Glutamatergic neuron (in vitro differentiated cells): Measurements from ENCODE around the gene GOLGA1. TPM values are rescaled to one million over a fixed set of nuclear protein-coding genes. Genes with fewer than 3 reads are reported as not detected.
"Not testable (repeated sequence)": the region's sequence is repeated elsewhere in the genome, so short reads cannot be mapped to it uniquely, and the experiment has no call there.

Source experiments
- DNase-seq: peaks from one replicate; pipeline ENCODE4 v3.0.0; 2022
- H3K27ac Mint-ChIP-seq: one replicate; pipeline ENCODE4 v1.8.0; 2020; ENCODE audit warnings: mild to moderate bottlenecking, mixed read lengths, inconsistent platforms; ENCODE audit not compliant: unreplicated experiment
- H3K27me3 Mint-ChIP-seq: one replicate; pipeline ENCODE4 v1.8.0; 2020; ENCODE audit warnings: mild to moderate bottlenecking, moderate library complexity, mixed read lengths, inconsistent platforms; ENCODE audit not compliant: unreplicated experiment
- H3K36me3 Mint-ChIP-seq: one replicate; pipeline ENCODE4 v1.8.0; 2020; ENCODE audit warnings: mild to moderate bottlenecking, mixed read lengths, inconsistent platforms; ENCODE audit not compliant: unreplicated experiment
- H3K4me1 Mint-ChIP-seq: one replicate; pipeline ENCODE4 v1.8.0; 2020; ENCODE audit warnings: mild to moderate bottlenecking, low read depth, mixed read lengths, inconsistent platforms; ENCODE audit not compliant: unreplicated experiment
- H3K4me3 Mint-ChIP-seq: one replicate; pipeline ENCODE4 v1.8.0; 2020; ENCODE audit warnings: mild to moderate bottlenecking, mixed read lengths, inconsistent platforms; ENCODE audit not compliant: unreplicated experiment
- H3K9me3 Mint-ChIP-seq: one replicate; pipeline ENCODE4 v1.8.0; 2020; ENCODE audit warnings: mild to moderate bottlenecking, moderate library complexity, mixed read lengths, inconsistent platforms; ENCODE audit not compliant: unreplicated experiment
- total RNA-seq: library from RNA; stranded (reverse); fragmentation: NEBNext Ultra II Directional; extraction: Animal tissue kit (Norgen Biotek cat#: 25700); gene quantifications from one replicate; pipeline ENCODE4 v1.2.1, GENCODE V29; 2021; ENCODE audit not compliant: unreplicated experiment
- TF ChIP-seq, protein P1 (sequence below): fragments of 200-600 bp; sonication (generic); IDR thresholded peaks from one replicate; pipeline ENCODE4 v1.5.0; 2021; ENCODE audit not compliant: partially characterized antibody, unreplicated experiment

Gene GOLGA1
- total RNA-seq, 1 donor from 2014 or later, result 18.3 TPM

DNA sequence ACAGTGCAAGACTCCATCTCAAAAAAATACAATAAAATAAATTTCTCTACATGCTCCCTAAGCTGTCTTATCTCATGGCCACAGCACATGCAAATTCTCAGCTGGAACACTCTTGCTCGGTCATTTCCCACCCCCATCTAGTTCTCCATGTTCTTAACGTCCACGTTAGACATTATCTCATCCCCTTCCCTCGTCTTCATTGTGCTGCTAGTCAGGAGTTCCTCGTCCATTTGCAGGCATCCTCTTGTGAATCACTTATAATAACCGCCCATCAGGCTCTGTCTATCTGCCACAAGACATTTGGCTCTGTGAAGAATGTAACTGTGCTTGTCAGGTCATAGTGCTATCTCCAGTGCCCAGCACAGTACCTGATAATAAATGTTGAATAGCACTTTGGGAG, 32.9 kb upstream of the GOLGA1 start:
- H3K27ac Mint-ChIP-seq, result no peak overlapping the region
- DNase-seq, result no peak
- TF ChIP-seq, protein P1, sequence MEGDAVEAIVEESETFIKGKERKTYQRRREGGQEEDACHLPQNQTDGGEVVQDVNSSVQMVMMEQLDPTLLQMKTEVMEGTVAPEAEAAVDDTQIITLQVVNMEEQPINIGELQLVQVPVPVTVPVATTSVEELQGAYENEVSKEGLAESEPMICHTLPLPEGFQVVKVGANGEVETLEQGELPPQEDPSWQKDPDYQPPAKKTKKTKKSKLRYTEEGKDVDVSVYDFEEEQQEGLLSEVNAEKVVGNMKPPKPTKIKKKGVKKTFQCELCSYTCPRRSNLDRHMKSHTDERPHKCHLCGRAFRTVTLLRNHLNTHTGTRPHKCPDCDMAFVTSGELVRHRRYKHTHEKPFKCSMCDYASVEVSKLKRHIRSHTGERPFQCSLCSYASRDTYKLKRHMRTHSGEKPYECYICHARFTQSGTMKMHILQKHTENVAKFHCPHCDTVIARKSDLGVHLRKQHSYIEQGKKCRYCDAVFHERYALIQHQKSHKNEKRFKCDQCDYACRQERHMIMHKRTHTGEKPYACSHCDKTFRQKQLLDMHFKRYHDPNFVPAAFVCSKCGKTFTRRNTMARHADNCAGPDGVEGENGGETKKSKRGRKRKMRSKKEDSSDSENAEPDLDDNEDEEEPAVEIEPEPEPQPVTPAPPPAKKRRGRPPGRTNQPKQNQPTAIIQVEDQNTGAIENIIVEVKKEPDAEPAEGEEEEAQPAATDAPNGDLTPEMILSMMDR, result no peak
- no peaks in the 10 kb centered on the region for H3K9me3 Mint-ChIP-seq
- H3K4me1 Mint-ChIP-seq, result no peaks in the 10 kb centered on the region
- no peaks in the 10 kb centered on the region for H3K36me3 Mint-ChIP-seq
- H3K4me3 Mint-ChIP-seq, result no peak overlapping the region
- no peaks in the 10 kb centered on the region for H3K27me3 Mint-ChIP-seq

DNA sequence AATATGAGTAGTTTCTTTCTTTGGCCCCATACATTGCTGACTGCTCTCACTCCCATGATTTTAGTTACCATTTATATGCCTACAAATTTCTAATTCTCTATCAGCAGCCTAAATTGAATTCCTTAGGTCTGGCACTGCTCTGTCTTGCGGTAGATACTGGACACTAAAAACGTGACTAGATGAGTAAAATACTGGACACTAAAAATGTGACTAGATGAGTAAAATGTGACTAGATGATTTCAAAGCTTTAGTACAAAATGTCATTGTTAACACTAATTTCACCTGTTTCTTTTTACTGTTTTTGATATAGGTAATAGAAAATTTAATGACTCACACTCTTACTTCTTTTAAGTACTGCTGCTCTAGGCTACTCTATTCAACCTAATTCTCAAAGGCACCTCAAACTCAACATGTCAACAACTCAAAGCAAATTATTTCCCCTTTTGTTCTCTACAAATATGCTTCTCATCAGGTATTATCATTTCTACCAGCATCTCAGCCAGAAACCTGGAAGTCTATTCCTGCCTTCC, 31.4 kb upstream of the GOLGA1 start:
- Mint-ChIP-seq H3K36me3 (no peaks in the 10 kb centered on the region), H3K27ac (no peak overlapping the region), H3K4me3 (no peak overlapping the region), H3K4me1 (no peaks in the 10 kb centered on the region), H3K27me3 (no peaks in the 10 kb centered on the region), H3K9me3 (no peaks in the 10 kb centered on the region)
- DNase-seq, result no peak
- TF ChIP-seq, protein P1, result no peak

DNA sequence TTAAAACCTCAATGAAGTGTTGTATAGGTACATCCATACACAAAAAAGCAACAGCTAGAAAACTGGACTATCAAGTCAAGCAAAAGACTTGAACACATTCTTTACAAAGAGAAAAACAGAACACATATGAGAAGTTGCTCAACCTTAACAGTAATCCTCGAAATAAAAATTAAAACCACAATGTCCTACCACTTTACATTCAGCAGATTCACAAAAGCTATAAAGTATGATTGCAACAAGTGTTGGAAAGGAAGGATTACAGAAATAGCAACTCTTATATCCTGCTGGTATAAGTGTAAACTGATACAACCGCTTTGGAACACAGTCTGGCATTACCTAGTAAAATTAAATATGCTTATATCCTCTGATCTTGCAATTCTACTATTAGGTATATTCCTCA, 28.5 kb upstream of the GOLGA1 start:
- Mint-ChIP-seq H3K27me3 (no peaks in the 10 kb centered on the region), H3K9me3 (no peaks in the 10 kb centered on the region), H3K27ac (no peak overlapping the region), H3K4me3 (no peak overlapping the region), H3K4me1 (no peaks in the 10 kb centered on the region), H3K36me3 (no peaks in the 10 kb centered on the region)
- no peak for DNase-seq
- TF ChIP-seq, protein P1, result no peak

DNA sequence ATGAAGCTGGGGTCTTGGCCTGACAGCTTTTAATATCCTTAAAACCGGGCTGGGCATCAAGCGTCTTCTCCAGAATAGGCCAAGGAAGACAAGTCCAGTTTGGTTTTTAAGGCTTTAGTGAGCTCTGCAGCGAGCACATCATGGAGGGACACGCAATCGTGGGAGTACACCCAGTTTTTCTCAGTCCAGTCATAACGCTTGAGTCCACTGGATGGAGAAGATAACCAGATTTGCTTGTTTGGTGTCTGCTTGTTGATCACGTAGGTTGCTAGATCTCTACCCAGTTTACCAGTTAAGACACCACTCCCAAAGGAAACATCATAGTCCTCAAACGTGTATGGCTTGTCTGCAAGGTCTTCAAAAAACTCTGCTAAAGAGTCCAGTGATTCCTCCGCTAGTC, 27.4 kb upstream of the GOLGA1 start:
- H3K27ac Mint-ChIP-seq, result no peak overlapping the region
- TF ChIP-seq, protein P1, result no peak
- H3K4me3 Mint-ChIP-seq, result no peak overlapping the region

DNA sequence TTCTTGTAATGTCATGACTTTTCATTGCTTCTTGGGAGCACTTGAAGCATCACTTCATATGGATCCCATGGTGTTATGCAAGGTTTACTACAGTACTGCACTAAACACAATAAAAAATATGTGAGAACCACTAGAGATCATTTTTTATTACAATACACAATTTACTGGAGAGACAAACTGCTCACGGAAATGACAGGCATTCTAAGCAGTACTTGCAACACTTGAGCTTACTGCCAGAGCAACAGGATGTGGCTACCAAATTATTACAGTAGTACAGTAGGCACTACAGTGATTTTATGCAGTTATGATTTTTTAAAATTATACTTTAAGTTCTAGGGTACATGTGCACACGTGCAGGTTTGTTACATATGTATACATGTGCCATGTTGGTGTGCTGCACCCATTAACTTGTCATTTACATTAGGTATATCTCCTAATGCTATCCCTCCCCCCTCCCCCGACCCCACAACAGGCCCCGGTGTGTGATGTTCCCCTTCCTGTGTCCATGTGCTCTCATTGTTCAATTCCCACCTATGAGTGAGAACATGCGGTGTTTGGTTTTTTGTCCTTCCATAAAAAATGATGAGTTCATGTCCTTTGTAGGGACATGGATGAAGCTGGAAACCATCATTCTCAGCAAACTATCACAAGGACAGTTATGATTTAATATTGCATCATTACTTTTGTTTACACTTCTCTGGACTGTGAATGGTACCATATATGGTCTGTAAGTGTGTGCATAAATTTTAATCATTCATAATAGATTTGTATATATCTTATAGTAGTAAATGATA, 25.1 kb upstream of the GOLGA1 start:
- not testable (repeated sequence) for H3K36me3 Mint-ChIP-seq, H3K4me1 Mint-ChIP-seq, DNase-seq, H3K4me3 Mint-ChIP-seq, H3K9me3 Mint-ChIP-seq, H3K27ac Mint-ChIP-seq, H3K27me3 Mint-ChIP-seq

More for the DNA sequence above, 27.4 kb upstream of the GOLGA1 start:
- Mint-ChIP-seq H3K4me1 (no peaks in the 10 kb centered on the region), H3K27me3 (no peaks in the 10 kb centered on the region), H3K9me3 (no peaks in the 10 kb centered on the region), H3K36me3 (no peaks in the 10 kb centered on the region)
- no peak for DNase-seq
